GM21528 (cell line): ENCODE results near the gene LAIR1.
"Not testable (repeated sequence)": the region's sequence is repeated elsewhere in the genome, so short reads cannot be mapped to it uniquely, and the experiment has no call there.

Source experiments
- ATAC-seq: cut with Tn5 transposase; IDR thresholded peaks from one replicate; pipeline ENCODE4 v1.9.1; 2021; ENCODE audit warnings: mild to moderate bottlenecking, moderate library complexity; ENCODE audit not compliant: unreplicated experiment, low FRiP score

The LAIR1 gene

DNA sequence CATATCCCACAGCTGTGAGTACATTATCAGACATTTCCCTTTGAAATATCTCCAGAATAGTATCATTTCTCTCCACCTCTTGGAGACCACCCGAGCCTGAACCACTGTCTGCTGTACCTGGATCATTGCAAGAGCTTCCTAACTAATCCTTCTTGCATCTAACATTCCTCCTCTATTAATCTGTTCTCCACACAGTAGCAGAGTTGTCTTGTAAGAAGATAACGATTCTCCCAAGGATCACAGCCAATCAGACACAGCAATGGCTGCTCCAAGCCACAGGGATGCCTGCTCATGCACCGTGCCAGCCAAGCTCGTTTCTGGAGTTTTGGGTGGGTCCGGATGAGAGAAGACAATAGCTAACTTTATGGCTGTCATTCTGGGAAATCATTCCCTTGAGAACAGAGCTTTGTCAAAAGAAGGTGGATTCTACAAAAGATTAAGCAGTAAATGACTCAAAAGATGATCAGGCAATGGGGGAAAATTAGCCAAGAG is 14.5 kb upstream of the LAIR1 start:
- no peak for ATAC-seq

DNA sequence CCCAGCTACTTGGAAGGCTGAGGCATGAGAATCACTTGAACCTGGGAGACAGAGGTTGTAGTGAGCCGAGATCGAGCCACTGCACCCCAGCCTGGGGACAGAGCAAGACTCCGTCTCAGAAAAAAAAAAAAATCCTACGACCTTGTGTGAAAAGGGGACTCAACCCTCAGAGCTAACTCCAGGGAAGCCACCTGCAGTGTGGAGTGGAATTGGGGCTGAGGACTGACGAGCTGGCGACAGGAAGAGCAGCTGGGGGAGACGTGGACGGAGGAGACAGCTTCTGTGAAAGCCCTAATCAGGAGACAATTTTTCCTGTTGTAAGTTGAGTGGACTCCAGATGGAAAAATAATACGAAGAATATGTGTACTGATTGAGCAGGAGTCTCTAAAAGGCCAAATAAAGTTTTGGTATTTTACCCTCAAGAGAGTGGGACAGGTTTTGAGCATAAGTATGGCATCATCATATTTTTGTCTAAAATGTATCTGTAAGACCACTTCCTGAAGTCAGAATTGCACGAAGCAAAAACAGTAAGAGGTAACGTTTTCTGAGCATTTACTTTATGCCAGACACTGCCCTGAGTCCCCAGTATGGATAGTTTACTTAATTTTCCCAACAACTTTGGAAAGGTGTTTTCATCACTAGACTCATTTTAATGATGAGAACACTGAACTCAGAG is 12.0 kb upstream of the LAIR1 start:
- ATAC-seq, result no peak

DNA sequence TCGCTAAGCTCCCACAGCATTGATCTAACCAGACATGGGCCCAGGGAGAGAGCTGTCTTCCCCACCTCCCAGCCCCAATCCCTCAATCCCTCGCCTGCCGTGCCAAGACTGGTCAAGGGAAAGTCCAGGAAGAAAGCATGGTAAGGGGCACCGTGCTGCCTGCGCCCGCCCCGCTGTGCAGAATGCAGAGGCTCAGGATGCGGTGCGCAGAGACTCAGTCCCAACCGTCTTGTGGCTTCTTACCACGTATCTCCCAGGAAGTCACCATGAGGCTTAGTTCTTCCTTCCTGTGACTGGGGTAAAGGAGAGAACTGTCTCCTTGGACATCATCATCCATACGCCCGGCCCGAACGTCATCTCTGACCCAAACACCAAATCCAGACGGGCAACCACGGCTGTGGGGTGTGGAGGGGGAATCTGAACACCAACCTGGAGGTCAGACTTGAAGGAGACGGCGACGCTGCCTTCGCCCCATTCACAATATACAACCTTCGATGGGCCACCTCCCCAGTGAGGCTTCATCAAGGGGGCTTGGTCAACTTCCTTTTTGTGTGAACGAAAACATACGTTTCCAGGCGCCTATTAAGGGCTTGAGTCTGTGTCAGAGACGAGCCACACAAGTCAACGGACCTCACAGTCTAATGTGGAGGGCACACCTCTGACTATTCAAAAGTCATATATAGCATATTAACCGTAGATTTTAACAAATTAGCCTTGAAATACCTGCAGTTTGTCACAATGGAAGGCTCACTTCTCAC is 10.6 kb upstream of the LAIR1 start:
- ATAC-seq, result not testable (repeated sequence)

DNA sequence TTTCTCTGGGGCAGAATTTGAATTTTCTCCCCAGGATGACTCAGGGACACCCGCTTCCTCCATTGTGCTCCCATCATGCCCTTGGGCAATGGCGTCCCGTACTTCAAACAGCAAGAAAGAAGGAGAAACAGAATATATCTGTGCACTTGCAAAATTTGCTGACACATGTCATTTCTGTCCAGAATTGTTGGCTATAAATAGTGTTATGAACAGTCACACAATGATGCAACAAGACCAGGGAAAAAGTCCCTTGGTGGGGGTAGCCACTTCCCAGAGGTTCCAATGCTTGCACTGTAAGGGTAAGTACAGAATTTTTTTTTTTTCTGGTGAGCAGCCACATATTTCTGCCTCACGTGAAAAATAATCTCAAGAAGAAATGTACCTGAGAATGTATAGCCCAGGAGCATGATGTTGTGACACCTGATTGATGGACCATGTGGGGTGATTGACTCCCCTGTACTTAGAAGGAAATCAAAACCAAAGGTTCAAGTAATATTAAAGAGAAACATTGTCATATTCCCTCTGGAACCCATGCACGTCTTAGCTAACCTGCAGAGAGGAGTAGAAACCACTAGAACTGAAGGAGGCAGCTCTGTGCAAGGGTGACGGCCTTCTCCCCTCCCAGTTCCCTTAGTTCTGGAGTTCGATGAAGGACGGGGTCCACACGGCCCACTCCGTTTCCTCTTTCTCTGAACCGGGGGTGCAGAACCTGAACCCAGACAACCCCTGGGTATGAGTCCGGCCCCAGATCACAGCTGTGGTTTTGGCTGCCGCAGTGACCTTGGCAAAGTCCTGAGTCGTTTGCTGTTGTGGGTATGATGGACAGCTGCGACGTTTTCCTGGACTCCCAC is 9.3 kb upstream of the LAIR1 start:
- no peak for ATAC-seq

DNA sequence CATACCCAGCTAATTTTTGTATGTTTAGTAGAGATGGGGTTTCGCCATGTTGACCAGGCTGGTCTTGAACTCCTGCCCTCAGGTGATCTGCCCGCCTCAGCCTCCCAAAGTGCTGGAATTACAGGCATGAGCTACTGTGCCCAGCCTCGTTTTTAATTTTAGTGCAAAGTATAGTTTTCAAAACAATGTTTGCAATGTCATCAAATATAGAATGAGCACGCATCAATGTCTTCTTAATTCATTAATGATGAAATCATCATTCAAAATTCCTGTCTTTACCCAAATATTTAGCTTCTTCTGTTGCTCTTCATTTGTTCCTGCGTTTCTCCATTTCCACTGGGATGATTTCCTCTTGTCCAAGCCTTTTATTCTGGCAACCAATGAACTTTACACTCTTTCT is 6.7 kb upstream of the LAIR1 start:
- not testable (repeated sequence) for ATAC-seq

DNA sequence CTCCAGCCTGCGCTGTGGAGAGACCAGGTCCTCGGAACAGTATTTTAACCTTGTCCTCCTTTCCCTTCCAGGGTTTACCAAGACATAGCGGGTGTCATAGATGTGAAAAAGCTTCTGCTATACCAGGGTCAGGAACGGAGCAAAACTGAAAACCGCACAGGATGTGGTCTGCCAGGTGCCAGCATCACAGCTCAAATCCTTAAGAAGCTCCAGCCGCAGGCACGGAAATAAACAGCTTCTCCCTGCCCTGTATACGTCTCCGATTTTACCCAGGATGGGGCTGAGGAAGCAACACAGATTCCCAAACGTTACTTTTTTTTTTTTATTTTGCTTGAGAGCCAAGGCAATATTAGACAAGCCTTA is 5.7 kb upstream of the LAIR1 start:
- ATAC-seq, result not testable (repeated sequence)

DNA sequence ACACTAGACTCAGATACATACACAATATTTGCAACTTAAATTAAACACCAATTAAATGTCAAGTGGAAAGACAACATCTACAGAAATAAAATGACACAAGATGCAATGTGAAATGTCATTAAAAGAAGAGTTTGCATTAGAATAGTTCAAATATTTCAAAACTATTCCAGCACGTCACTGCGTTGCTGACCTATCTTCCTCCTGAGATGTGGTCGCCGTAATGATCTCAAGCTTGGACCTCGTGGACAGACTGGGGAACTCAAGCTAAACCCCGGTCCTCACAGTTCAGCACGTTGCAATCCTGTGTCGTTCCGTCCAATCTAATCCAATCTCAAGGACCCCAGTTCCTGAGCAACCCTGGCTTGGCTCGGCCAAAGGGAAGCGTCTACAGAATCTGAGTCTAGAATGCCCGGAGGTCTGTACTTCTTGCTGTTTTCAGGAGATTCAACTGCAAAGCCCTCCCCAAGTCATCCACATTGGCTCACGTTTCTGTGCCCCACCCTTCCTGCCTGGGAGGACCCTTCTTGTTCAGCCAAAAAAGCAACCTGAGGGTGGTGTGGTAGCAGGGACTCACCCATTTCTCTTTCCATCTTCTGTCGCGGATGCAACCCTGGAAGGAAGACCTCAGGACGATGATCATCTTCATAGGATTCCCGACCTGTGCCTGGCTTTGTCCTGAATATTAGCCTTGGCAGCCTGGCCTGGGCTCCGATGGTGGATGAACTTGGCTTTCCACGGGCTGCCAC is 5.1 kb upstream of the LAIR1 start:
- not testable (repeated sequence) for ATAC-seq

DNA sequence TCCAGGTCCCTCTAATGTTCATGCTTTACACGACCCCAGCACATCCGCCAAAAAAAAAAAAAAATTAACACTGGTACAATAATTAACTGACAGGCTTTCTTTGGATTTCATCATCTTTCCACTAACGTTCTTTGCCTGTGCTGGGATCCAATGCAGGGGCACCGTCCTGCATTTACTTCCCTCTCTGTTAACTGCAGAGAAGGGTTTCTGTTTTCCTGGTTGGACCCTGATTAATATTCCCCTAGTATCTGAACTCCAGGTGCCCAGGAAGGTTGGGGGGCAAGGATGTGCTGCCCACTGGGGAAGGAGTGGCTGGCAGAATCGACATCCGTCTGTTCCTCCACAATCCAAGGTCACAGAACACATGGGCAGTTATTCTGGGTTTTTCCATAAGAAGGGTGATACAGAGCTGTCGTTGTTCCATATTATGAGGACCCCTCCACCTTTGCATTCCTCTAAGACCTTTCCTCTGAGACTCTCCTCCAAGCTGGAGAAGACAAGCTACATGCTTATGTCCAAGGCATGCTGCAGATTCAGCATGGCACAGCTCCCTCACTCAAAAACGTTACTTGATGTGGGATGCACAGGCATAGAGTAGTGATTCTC is 4.5 kb upstream of the LAIR1 start:
- ATAC-seq, result no peak

DNA sequence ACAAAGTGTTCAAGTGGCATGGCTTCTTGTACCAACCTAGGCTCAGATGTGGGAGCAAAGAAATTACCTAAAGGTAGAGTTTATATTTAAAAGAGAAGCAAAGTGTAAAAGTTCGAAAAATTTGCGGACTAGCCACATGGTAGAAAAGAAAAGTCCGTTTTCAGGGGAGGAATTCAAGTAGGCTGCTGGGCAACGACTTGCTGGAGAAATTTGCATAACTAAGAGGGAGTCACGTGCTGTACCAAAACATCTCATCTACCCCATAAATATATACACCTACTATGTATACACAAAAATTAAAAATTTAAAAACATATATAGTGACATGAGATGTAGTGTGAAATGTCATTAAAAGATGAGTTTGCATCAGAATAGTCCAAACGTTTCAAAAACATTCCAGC is 2.1 kb upstream of the LAIR1 start:
- no peak for ATAC-seq

DNA sequence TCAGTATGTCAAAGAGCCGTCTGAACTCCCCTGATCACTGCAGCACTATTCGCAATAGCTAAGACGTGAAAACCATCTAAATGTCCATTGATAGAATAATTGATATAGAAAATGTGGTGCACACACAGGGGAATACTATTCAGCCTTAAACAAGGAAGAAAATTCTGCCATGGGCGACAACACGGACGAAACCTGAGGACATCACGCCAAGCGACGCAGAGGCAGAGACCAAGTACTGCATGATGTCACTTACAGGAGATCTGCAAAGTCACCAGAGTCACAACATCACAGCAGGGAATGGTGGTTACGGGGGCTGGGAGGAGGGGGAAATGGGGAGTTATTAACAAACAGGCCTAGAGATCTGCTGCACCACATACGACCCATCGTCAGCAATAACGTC is 1.1 kb upstream of the LAIR1 start:
- not testable (repeated sequence) for ATAC-seq

DNA sequence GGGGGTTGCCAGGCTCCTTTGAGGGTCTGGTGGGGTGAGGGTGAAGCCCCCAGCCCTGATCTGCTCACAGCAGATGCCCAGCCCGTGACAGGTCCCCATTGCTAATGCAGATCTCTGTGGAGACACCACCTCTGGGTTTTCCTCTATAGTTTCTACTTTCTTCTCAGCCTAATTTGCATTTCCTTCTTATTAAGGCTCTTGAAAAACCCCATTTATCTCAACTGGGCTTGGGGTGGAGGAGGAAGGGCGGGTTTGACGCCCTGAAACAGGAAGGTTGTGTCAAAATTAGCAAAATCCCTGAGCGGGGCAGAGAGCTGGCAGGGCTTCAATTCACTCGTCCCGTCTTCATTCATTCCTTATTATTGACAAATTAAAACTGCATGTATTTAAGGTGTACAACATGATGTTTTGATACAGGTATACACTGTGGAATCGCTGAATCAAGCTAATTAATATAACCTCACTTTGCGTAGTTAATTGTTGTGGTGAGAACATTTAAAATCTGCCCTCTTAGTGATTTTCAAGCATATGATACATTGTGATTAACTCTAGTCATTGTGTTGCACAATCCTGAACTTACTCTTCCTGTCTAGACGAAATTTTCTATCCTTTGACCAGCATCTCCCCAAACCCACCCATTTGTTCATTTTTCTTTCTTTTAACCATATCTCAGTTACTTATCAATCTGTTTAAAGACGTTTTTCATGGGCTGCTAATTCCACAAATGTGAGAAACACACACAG is 2.9 kb downstream of the LAIR1 start:
- ATAC-seq, result not testable (repeated sequence)

DNA sequence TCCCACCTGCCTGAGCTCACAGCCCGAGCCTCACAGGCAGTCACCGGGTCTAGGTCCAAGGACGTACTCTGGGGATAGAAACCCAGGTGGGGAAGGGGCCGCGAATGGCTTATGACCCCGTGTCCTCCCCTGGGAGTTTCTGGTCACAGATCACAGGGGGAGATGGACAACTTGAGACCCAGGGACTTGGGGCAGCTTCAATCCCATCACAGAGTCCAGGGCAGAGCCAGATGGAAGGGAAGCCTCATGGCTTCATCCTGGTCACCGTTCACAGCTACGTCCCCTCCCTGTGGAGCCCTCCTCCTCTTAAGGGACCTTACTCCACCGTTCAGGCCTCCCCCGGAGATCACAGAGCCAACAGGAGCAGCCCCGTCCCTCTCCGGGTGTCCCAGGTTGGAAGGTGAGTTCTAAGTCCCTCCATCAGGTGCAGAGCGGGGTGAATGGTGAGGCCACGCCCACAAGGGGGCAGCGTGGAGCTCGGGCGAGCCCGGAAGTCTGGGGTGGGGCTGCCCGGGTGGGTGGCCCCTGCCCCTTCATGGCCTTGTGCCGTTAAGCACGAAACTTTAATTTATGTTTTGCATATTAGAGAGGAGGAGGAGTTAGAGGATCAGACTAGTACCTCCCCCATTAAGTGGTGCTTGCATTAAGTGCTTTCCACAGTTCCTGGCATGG is 5.4 kb downstream of the LAIR1 start:
- ATAC-seq, result not testable (repeated sequence)

DNA sequence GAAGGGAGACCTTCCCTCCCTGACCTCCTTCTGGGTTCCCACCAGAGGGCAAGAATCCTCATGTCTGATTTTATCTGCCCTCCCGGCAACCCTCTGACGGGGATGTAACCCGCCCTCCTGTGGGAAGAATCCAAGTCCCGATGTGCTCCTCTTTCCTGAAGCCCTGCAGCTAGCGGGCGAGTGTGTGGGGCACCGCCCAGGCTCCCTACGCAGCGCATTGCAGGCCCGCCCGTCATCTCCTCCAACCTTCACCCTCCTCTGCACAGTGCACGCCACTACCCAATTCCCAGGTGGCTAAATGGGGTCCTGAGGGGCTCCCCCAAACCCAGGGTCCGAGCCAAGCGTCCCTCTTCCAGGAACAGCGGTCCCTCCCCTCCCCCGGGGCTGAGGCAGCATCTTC is 7.3 kb downstream of the LAIR1 start:
- no peak for ATAC-seq

DNA sequence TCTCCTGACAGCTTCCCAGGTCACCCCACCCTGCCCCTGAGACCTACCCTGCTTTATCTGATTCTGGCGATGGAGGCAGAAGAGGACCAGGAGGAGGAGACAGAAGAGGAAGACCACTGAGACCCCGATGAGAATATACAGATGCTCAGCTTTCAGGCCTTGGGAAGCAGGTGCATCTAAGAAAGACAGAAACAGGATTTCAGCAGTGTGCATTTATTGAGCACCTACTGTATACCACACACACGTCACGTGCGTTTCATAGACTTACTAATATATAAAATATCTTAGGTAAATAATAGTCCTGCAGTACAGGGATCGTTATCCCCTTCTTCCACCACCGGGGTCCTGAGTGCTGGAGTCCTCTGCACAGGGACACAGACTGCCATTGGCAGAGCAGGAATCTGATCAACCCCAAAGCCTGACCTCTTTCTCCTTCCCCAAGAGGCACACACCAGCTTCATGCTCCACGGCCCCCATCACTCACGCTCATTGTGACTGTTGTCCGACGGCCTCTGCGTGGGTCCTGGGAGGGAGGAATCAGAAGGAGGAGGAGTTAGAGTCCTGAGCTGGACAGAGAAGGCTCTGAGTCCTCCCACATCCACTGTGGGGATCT is 8.2 kb downstream of the LAIR1 start:
- ATAC-seq, result no peak

DNA sequence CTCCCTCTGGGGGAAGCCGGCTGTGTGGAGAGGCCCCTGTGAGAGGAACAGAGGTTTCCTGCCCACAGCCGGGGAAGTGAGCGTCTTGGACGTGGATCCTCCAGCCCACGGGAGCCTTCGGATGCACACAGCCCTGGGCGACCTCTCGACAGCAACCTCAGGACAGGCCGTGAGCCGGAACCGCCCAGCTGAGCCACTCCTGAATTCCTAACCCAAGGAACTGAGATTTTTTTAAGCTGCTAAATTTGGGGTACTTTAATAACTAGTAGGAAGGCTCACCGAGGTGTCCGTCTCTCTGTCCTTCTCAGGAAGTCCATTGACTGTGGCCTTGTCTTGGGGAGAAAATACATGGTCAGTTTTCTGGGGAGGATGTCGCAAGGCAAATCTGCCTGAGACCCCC is 9.1 kb downstream of the LAIR1 start:
- ATAC-seq, result no peak

DNA sequence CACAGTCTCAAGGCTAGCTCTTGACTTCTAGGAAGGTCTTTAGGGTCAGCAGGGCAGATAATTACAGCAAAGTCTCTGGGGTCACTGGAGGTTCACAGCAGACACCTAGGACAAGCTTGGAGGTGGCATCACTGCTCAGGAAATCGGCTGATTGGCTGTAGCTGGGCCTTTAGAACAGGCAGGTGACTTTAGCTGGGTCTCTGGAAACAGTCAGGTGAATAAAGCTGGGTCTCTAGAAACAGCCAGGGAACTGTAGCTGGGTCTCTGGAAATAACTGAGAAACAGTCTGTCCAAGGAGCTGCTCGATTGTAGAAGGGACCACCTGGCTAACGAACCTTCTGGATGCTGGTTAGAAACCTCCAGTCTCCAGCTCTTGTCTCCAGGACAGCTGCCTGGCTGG is 10.0 kb downstream of the LAIR1 start:
- ATAC-seq, result no peak

DNA sequence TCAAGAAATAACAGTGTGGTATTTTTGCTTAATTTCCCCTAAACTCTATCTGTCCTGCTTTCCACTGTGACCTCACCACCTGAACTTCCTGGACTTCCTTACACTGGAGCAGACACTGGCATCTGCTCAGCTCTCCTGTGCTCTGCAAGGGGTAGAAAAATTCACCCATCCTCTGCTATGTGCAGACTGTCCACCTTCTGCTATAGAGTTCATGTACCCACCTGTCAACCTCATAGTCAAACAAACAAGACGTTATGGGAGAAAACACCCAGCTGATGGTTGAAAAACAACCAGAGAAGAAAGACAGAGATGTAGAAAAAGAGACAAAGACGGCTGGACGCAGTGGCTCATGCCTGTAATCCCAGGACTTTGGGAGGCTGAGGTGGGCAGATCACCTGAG is 12.2 kb downstream of the LAIR1 start:
- no peak for ATAC-seq

DNA sequence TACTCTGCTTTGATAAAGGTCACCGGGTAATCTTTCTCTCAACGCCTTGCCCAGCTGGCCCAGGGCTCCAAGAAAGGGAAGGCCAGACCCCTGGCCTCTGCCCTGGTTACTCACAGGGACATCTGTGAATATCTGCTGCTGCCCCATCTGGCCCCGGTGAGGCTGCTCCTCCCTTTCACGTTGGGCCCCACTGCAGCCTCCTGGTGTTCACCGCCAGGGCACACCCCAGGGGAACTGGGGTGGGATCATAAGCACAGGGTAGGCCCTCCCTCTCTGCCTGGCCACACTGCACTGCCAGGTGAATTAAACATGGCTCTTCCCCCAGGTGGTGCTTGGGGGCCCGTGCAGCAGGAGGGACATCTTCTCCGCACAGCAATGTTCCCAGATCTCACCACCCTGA is 12.7 kb downstream of the LAIR1 start:
- ATAC-seq, result no peak
